ENCODE data around the gene CTTN.
"Not testable (repeated sequence)": the region's sequence is repeated elsewhere in the genome, so short reads cannot be mapped to it uniquely, and the experiment has no call there.

The CTTN gene

GRCh38 chr11:70402685-70403084 lies 4.4 kb downstream of the CTTN start:
- no peak overlapping the region for H3K4me3 ChIP-seq (ENCODE audit: low read depth, low read length)
- TF ChIP-seq CTCF (IDR thresholded peaks at IDR 0.05; ENCODE audit: low read depth, low read length): no peak

GRCh38 chr11:70404244-70404643 lies 5.9 kb downstream of the CTTN start:
- no peak for TF ChIP-seq CTCF (IDR thresholded peaks at IDR 0.05; ENCODE audit: low read depth, low read length)
- H3K4me3 ChIP-seq (ENCODE audit: low read depth, low read length): no peak overlapping the region

- H3K4me3 ChIP-seq (ENCODE audit: low read depth, low read length): no peak overlapping the region
- TF ChIP-seq CTCF (IDR thresholded peaks at IDR 0.05; ENCODE audit: low read depth, low read length): no peak
These were observed 7.5 kb downstream of the CTTN start for GRCh38 chr11:70405679-70406395.

- H3K4me3 ChIP-seq (ENCODE audit: low read depth, low read length): no peak overlapping the region
- no peak for TF ChIP-seq CTCF (IDR thresholded peaks at IDR 0.05; ENCODE audit: low read depth, low read length)
These were observed 8.8 kb downstream of the CTTN start for GRCh38 chr11:70407121-70407520.

- no peak overlapping the region for H3K4me3 ChIP-seq (ENCODE audit: low read depth, low read length)
- no peak for TF ChIP-seq CTCF (IDR thresholded peaks at IDR 0.05; ENCODE audit: low read depth, low read length)
These were observed 9.5 kb downstream of the CTTN start for GRCh38 chr11:70407814-70408213.

- H3K4me3 ChIP-seq (ENCODE audit: low read depth, low read length): not testable (repeated sequence)
These were observed 10.0 kb downstream of the CTTN start for GRCh38 chr11:70408326-70408725.

GRCh38 chr11:70409437-70409836 lies 11.1 kb downstream of the CTTN start:
- no peak overlapping the region for H3K4me3 ChIP-seq (ENCODE audit: low read depth, low read length)
- no peak for TF ChIP-seq CTCF (IDR thresholded peaks at IDR 0.05; ENCODE audit: low read depth, low read length)

- TF ChIP-seq CTCF (IDR thresholded peaks at IDR 0.05; ENCODE audit: low read depth, low read length): no peak
These were observed 11.5 kb downstream of the CTTN start for GRCh38 chr11:70409871-70410270.

More at GRCh38 chr11:70409871-70410270, 11.5 kb downstream of the CTTN start:
- no peak overlapping the region for H3K4me3 ChIP-seq (ENCODE audit: low read depth, low read length)

Measured in WI38 (cell line).